ENCODE results near the gene CCNG1.
"Not testable (repeated sequence)": the region's sequence is repeated elsewhere in the genome, so short reads cannot be mapped to it uniquely, and the experiment has no call there.

CCNG1 gene

GRCh38 chr5:163437309-163438182 lies at the start of gene CCNG1:
Gene CCNG1, plus strand, starts transcription at chr5:163437595. Its CDS starts 1,662 bp downstream, at chr5:163439257.
- DNase-seq (ENCODE audit: low spot score) = peak; percentile 94

GRCh38 chr5:163395792-163396191 lies 41.6 kb upstream of the CCNG1 start:
- DNase-seq (ENCODE audit: low spot score) = no peak

- not testable (repeated sequence) for DNase-seq (ENCODE audit: low spot score)
Measured at GRCh38 chr5:163396818-163397340, 40.5 kb upstream of the CCNG1 start.

GRCh38 chr5:163397354-163397753 lies 40.0 kb upstream of the CCNG1 start:
- no peak for DNase-seq (ENCODE audit: low spot score)

GRCh38 chr5:163399923-163400322 lies 37.5 kb upstream of the CCNG1 start:
- no peak for DNase-seq (ENCODE audit: low spot score)

- DNase-seq (ENCODE audit: low spot score) = no peak
Measured at GRCh38 chr5:163401271-163401670, 36.1 kb upstream of the CCNG1 start.

- DNase-seq (ENCODE audit: low spot score) = no peak
Measured at GRCh38 chr5:163402007-163402406, 35.4 kb upstream of the CCNG1 start.

GRCh38 chr5:163404364-163405173 lies 32.8 kb upstream of the CCNG1 start:
- no peak for DNase-seq (ENCODE audit: low spot score)

GRCh38 chr5:163407034-163407655 lies 30.2 kb upstream of the CCNG1 start:
- no peak for DNase-seq (ENCODE audit: low spot score)

GRCh38 chr5:163408311-163408923 lies 29.0 kb upstream of the CCNG1 start:
- peak; percentile 70 for DNase-seq (ENCODE audit: low spot score)

GRCh38 chr5:163409384-163409783 lies 28.0 kb upstream of the CCNG1 start:
- no peak for DNase-seq (ENCODE audit: low spot score)

- DNase-seq (ENCODE audit: low spot score) = no peak
Measured at GRCh38 chr5:163410505-163410904, 26.9 kb upstream of the CCNG1 start.

- DNase-seq (ENCODE audit: low spot score) = not testable (repeated sequence)
Measured at GRCh38 chr5:163415673-163416072, 21.7 kb upstream of the CCNG1 start.

GRCh38 chr5:163424836-163425235 lies 12.6 kb upstream of the CCNG1 start:
- no peak for DNase-seq (ENCODE audit: low spot score)

- not testable (repeated sequence) for DNase-seq (ENCODE audit: low spot score)
Measured at GRCh38 chr5:163426128-163426527, 11.3 kb upstream of the CCNG1 start.

- DNase-seq (ENCODE audit: low spot score) = no peak
Measured at GRCh38 chr5:163432544-163432943, 4.9 kb upstream of the CCNG1 start.

- DNase-seq (ENCODE audit: low spot score) = no peak
Measured at GRCh38 chr5:163433271-163433670, 4.1 kb upstream of the CCNG1 start.

GRCh38 chr5:163434401-163434866 lies 3.0 kb upstream of the CCNG1 start:
- no peak for DNase-seq (ENCODE audit: low spot score)

GRCh38 chr5:163436515-163436914 lies 880 bp upstream of the CCNG1 start:
- no peak for DNase-seq (ENCODE audit: low spot score)

GRCh38 chr5:163437011-163437308 lies 435 bp upstream of the CCNG1 start:
- DNase-seq (ENCODE audit: low spot score) = no peak

GRCh38 chr5:163439092-163439425 lies 1.7 kb downstream of the CCNG1 start:
- DNase-seq (ENCODE audit: low spot score) = no peak

- no peak for DNase-seq (ENCODE audit: low spot score)
Measured at GRCh38 chr5:163440954-163441353, 3.6 kb downstream of the CCNG1 start.

All from D341Med (cell line).